GM12892 (cell line): ENCODE results near the gene ZNF823.

Source experiments
- POLR2A ChIP-seq: IDR thresholded peaks from 2 replicates; pipeline ENCODE4 v1.6.1; 2011; ENCODE audit warnings: low read depth, low read length, control low read depth
- POLR2AphosphoS5 ChIP-seq: IDR thresholded peaks from 2 replicates; pipeline ENCODE4 v1.6.1; 2011; ENCODE audit warnings: low read depth, low read length, control low read depth
- TAF1 ChIP-seq: IDR thresholded peaks from 2 replicates; pipeline ENCODE4 v1.6.1; 2011; ENCODE audit warnings: low read depth, mild to moderate bottlenecking, control low read depth, low read length, borderline replicate concordance

GRCh38 chr19:11783767-11784166 is 45.0 kb upstream of the ZNF823 start:
- TF ChIP-seq POLR2AphosphoS5, result no peak
- no peak for TF ChIP-seq POLR2A
- no peak for TF ChIP-seq TAF1
